Measurements from ENCODE around the gene SPEF2.

SPEF2 gene

GRCh38 chr5:35623991-35624390 is 6.3 kb downstream of the SPEF2 start:
- Mint-ChIP-seq H3K4me3 (no peak overlapping the region), H3K36me3 (ENCODE audit: low read depth) (peaks cover 8% of the 10 kb centered on the region)

DNA sequence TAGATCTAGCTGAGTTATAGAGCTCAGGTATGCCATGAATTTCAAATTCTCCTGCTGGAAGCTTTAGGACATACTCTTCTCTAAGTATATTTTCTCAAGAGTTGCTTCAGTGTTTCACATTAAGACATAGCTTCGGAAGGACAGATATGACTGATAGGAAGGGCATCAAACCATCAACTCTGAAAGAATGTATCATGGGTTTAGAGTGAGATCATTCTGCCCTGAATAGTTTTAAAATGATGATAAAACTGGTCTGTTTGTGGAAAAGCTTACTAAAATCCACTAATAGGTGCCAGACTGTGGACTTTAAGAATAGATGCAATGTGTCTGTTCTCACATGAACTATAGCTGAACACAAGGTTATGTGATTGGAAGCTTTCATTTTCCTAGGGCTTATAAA is 8.4 kb downstream of the SPEF2 start:
- peaks cover 5% of the 10 kb centered on the region for H3K9me3 Mint-ChIP-seq
- no peaks in the 10 kb centered on the region for H3K27me3 Mint-ChIP-seq (ENCODE audit: low read depth)
- no peak overlapping the region for H3K27ac Mint-ChIP-seq
- H3K4me3 Mint-ChIP-seq = no peak overlapping the region
- no peak for TF ChIP-seq CTCF (IDR thresholded peaks at IDR 0.05; ENCODE audit: unreplicated experiment in 3 of 3)
- H3K36me3 Mint-ChIP-seq (ENCODE audit: low read depth) = peaks cover 23% of the 10 kb centered on the region
- H3K4me1 Mint-ChIP-seq = no peaks in the 10 kb centered on the region

More at GRCh38 chr5:35623991-35624390, 6.3 kb downstream of the SPEF2 start:
- H3K9me3 Mint-ChIP-seq = no peaks in the 10 kb centered on the region
- TF ChIP-seq CTCF (IDR thresholded peaks at IDR 0.05; ENCODE audit: unreplicated experiment in 3 of 3) = no peak
- no peak overlapping the region for H3K27ac Mint-ChIP-seq
- peaks cover 2% of the 10 kb centered on the region for H3K4me1 Mint-ChIP-seq
- no peaks in the 10 kb centered on the region for H3K27me3 Mint-ChIP-seq (ENCODE audit: low read depth)

- Mint-ChIP-seq H3K4me3 (no peak overlapping the region), H3K27ac (no peak overlapping the region), H3K36me3 (ENCODE audit: low read depth) (peaks cover 27% of the 10 kb centered on the region), H3K4me1 (no peaks in the 10 kb centered on the region), H3K9me3 (peaks cover 6% of the 10 kb centered on the region), H3K27me3 (ENCODE audit: low read depth) (no peaks in the 10 kb centered on the region)
- no peak for TF ChIP-seq CTCF (IDR thresholded peaks at IDR 0.05; ENCODE audit: unreplicated experiment in 3 of 3)
Measured at GRCh38 chr5:35626553-35626952, 8.9 kb downstream of the SPEF2 start.

GRCh38 chr5:35634326-35634725 is 16.7 kb downstream of the SPEF2 start:
- Mint-ChIP-seq H3K9me3 (peaks cover 37% of the 10 kb centered on the region), H3K4me3 (no peak overlapping the region), H3K27me3 (ENCODE audit: low read depth) (no peaks in the 10 kb centered on the region), H3K36me3 (ENCODE audit: low read depth) (peaks cover 82% of the 10 kb centered on the region), H3K4me1 (no peaks in the 10 kb centered on the region), H3K27ac (no peak overlapping the region)
- no peak for TF ChIP-seq CTCF (IDR thresholded peaks at IDR 0.05; ENCODE audit: unreplicated experiment in 3 of 3)

DNA sequence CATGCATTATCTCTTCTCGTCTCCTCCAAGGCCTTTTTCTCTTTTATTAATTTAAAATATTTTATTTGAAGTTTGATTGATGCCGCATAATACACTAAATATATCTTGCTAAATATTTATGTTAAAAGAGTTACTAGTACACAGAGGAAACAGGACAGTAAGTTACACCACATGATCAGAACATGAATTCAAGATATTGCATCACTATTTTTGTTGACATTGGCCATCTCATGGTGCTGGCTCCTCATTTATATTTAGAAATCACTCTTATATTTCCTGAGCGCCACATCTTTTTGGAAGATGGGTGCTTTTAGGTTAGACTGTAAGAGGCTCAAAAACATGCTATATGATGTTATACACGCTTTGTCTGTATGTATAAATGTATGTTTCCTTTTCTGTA is 23.0 kb downstream of the SPEF2 start:
- Mint-ChIP-seq H3K4me3 (no peak overlapping the region), H3K27me3 (ENCODE audit: low read depth) (no peaks in the 10 kb centered on the region), H3K9me3 (peaks cover 7% of the 10 kb centered on the region), H3K36me3 (ENCODE audit: low read depth) (peaks cover 54% of the 10 kb centered on the region), H3K4me1 (no peaks in the 10 kb centered on the region), H3K27ac (no peak overlapping the region)
- no peak for TF ChIP-seq CTCF (IDR thresholded peaks at IDR 0.05; ENCODE audit: unreplicated experiment in 3 of 3)

DNA sequence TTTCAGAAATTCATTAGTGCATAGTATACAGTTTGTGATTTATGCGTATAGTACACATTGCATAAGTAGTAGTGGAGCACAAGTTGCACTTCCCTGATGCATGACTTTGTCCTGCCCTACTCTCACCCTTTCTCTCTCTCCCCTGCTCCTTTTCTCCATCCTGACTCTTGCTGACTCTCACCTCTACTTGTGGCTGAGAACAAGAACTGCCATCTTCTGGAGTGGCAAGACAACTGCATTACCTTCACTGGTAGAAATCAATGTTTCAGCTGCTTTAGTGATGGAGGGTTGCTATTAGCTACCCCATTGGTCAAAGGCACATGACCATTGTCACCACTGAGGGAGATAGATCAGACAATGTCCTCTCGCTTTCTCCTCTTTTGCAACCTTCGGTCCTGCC is 26.9 kb downstream of the SPEF2 start:
- no peak overlapping the region for H3K27ac Mint-ChIP-seq
- peaks cover 4% of the 10 kb centered on the region for H3K4me1 Mint-ChIP-seq
- peaks cover 33% of the 10 kb centered on the region for H3K36me3 Mint-ChIP-seq (ENCODE audit: low read depth)
- no peaks in the 10 kb centered on the region for H3K27me3 Mint-ChIP-seq (ENCODE audit: low read depth)
- no peaks in the 10 kb centered on the region for H3K9me3 Mint-ChIP-seq
- H3K4me3 Mint-ChIP-seq = no peak overlapping the region
- TF ChIP-seq CTCF (IDR thresholded peaks at IDR 0.05; ENCODE audit: unreplicated experiment in 3 of 3) = no peak
